Upper lobe of right lung (tissue), 1 donor: ENCODE measurements around the gene RPP25L. TPM values are rescaled to one million over a fixed set of nuclear protein-coding genes. Genes with fewer than 3 reads are reported as not detected.
"Not testable (repeated sequence)": the region's sequence is repeated elsewhere in the genome, so short reads cannot be mapped to it uniquely, and the experiment has no call there.

Experiments
- ATAC-seq: fragments of 200-7000 bp; cut with Tn5 transposase; one replicate; pipeline ENCODE4 v1.9.1; 2020; ENCODE audit warnings: mild to moderate bottlenecking, moderate library complexity
- DNase-seq: peaks from one replicate; pipeline ENCODE4 v3.0.0-alpha.2; 2020
- H3K27ac ChIP-seq: fragments of 200-600 bp; one replicate; pipeline ENCODE4 v1.8.0; 2022
- H3K27me3 ChIP-seq: fragments of 200-600 bp; one replicate; pipeline ENCODE4 v1.8.0; 2022; ENCODE audit warnings: mild to moderate bottlenecking
- H3K36me3 ChIP-seq: fragments of 200-600 bp; one replicate; pipeline ENCODE4 v1.8.0; 2022
- H3K4me1 ChIP-seq: fragments of 200-600 bp; one replicate; pipeline ENCODE4 v1.8.0; 2022
- H3K4me3 ChIP-seq: fragments of 200-600 bp; one replicate; pipeline ENCODE4 v1.8.0; 2022; ENCODE audit warnings: mild to moderate bottlenecking
- H3K9me3 ChIP-seq: fragments of 200-600 bp; one replicate; pipeline ENCODE4 v1.8.0; 2022
- CTCF ChIP-seq: fragments of 200-600 bp; IDR thresholded peaks from one replicate; pipeline ENCODE4 v1.8.0; 2022; ENCODE audit warnings: antibody characterized with exemption
- intact Hi-C: fragments of 100-400 bp; cut with DNase I; formaldehyde crosslinking; loops from one replicate; pipeline ENCODE4 v1.11.0; 2022
- total RNA-seq: library from RNA; stranded (reverse); fragmentation: NEBNext Ultra II Directional; extraction: Animal tissue kit (Norgen Biotek cat#: 25700); gene quantifications from one replicate; pipeline ENCODE4 v1.2.1, GENCODE V29; 2021
- donor health status: DM: no; HTN: yes; CAD: no; lungs with severe emphysema.

The RPP25L gene
- total RNA-seq, 1 donor from 2014 or later = 16.7 TPM

- Histone ChIP-seq H3K4me1 (peaks cover 22% of the 10 kb centered on the region), H3K36me3 (peaks cover 16% of the 10 kb centered on the region), H3K27me3 (no peaks in the 10 kb centered on the region), H3K9me3 (no peaks in the 10 kb centered on the region), H3K4me3 (no peak overlapping the region), H3K27ac (no peak overlapping the region)
- intact Hi-C loops = no loop called here
- ATAC-seq (no peak), DNase-seq (no peak)
- no peak for TF ChIP-seq CTCF
Observed at GRCh38 chr9:34644766-34645314, 32.9 kb upstream of the RPP25L start.

GRCh38 chr9:34642679-34643078, 30.8 kb upstream of the RPP25L start:
- ATAC-seq (no peak), DNase-seq (no peak)
- Histone ChIP-seq H3K27me3 (no peaks in the 10 kb centered on the region), H3K4me3 (no peak overlapping the region), H3K9me3 (no peaks in the 10 kb centered on the region), H3K27ac (no peak overlapping the region), H3K36me3 (no peaks in the 10 kb centered on the region), H3K4me1 (peaks cover 20% of the 10 kb centered on the region)
- intact Hi-C loops = no loop called here
- no peak for TF ChIP-seq CTCF

- H3K9me3 ChIP-seq, DNase-seq, intact Hi-C loops, H3K4me3 ChIP-seq, ATAC-seq, H3K27me3 ChIP-seq, H3K27ac ChIP-seq: not testable (repeated sequence)
- Histone ChIP-seq H3K36me3 (peaks cover 10% of the 10 kb centered on the region), H3K4me1 (peaks cover 17% of the 10 kb centered on the region)
Observed at GRCh38 chr9:34639322-34639721, 27.4 kb upstream of the RPP25L start.

GRCh38 chr9:34638138-34638445, 26.2 kb upstream of the RPP25L start:
- Histone ChIP-seq H3K4me1 (peaks cover 17% of the 10 kb centered on the region), H3K27me3 (no peaks in the 10 kb centered on the region), H3K36me3 (peaks cover 10% of the 10 kb centered on the region), H3K4me3 (peak overlapping the region; percentile 87), H3K9me3 (no peaks in the 10 kb centered on the region), H3K27ac (peak overlapping the region; percentile 89)
- ATAC-seq (no peak), DNase-seq (no peak)
- intact Hi-C loops = no loop called here
- no peak for TF ChIP-seq CTCF

GRCh38 chr9:34637356-34638137, 25.6 kb upstream of the RPP25L start, which contains the start of gene SIGMAR1:
Gene SIGMAR1 (minus strand): TSS chr9:34637787. CDS start chr9:34637697, 90 bp downstream.
- H3K27ac ChIP-seq = peak within 1 kb of the TSS; percentile 89
- H3K9me3 ChIP-seq = no peaks in the 10 kb centered on the region
- intact Hi-C loops = no loop called here
- peak; percentile 98 for ATAC-seq
- DNase-seq = peak; percentile 97
- H3K4me3 ChIP-seq = peak within 1 kb of the TSS; percentile 87
- peaks cover 10% of the 10 kb centered on the region for H3K36me3 ChIP-seq
- no peaks in the 10 kb centered on the region for H3K27me3 ChIP-seq
- H3K4me1 ChIP-seq = peaks cover 17% of the 10 kb centered on the region
- no peak for TF ChIP-seq CTCF

- H3K27ac ChIP-seq = peak overlapping the region; percentile 89
Observed at GRCh38 chr9:34636791-34637355, 25.0 kb upstream of the RPP25L start.

More at GRCh38 chr9:34636791-34637355, 25.0 kb upstream of the RPP25L start:
- Histone ChIP-seq H3K9me3 (no peaks in the 10 kb centered on the region), H3K4me3 (peak overlapping the region; percentile 87), H3K36me3 (peaks cover 10% of the 10 kb centered on the region), H3K4me1 (peaks cover 17% of the 10 kb centered on the region), H3K27me3 (no peaks in the 10 kb centered on the region)
- no peak for DNase-seq
- no peak for ATAC-seq
- intact Hi-C loops = no loop called here
- TF ChIP-seq CTCF = no peak
